GM10847 (cell line): Measurements from ENCODE around the gene EFCAB6.

Experiments used
- POLR2A ChIP-seq: IDR thresholded peaks from 2 replicates; pipeline ENCODE4 v1.6.1; 2011; ENCODE audit not compliant: insufficient read length; ENCODE audit errors: extremely low read depth

Gene EFCAB6

GRCh38 chr22:43828998-43829782 is 17.1 kb upstream of the EFCAB6 start:
- TF ChIP-seq POLR2A = no peak

- no peak for TF ChIP-seq POLR2A
Measured at GRCh38 chr22:43828725-43828997, 16.6 kb upstream of the EFCAB6 start.

GRCh38 chr22:43827926-43828724 is 16.0 kb upstream of the EFCAB6 start:
- no peak for TF ChIP-seq POLR2A

GRCh38 chr22:43827003-43827735 is 15.1 kb upstream of the EFCAB6 start:
- no peak for TF ChIP-seq POLR2A

GRCh38 chr22:43826142-43827002 is 14.3 kb upstream of the EFCAB6 start:
- no peak for TF ChIP-seq POLR2A

GRCh38 chr22:43825651-43826050 is 13.5 kb upstream of the EFCAB6 start:
- no peak for TF ChIP-seq POLR2A

GRCh38 chr22:43824724-43825420 is 12.8 kb upstream of the EFCAB6 start:
- TF ChIP-seq POLR2A = no peak

- TF ChIP-seq POLR2A = no peak
Measured at GRCh38 chr22:43823911-43824665, 12.0 kb upstream of the EFCAB6 start.

- TF ChIP-seq POLR2A = no peak
Measured at GRCh38 chr22:43823353-43823908, 11.3 kb upstream of the EFCAB6 start.

- no peak for TF ChIP-seq POLR2A
Measured at GRCh38 chr22:43821606-43822425, 9.7 kb upstream of the EFCAB6 start.

- no peak for TF ChIP-seq POLR2A
Measured at GRCh38 chr22:43820651-43821305, 8.7 kb upstream of the EFCAB6 start.
